Measurements from ENCODE around the gene SERBP1. TPM values are rescaled to one million over a fixed set of nuclear protein-coding genes. Genes with fewer than 3 reads are reported as not detected.

Gene SERBP1
- total and polyA plus RNA-seq, 2 of the 8 experiments (the other 6 are each of a cell fraction or from before 2014, with no cell fraction given): 229 to 536 TPM

GRCh38 chr1:67415041-67415440 lies 15.2 kb downstream of the SERBP1 start:
- Histone ChIP-seq H3K4me1 (replicated peaks in 1 of 4; ENCODE audit: control insufficient read depth in 3 of 4, insufficient read depth in 4 of 4, low read length in 3 of 4) (no peaks in the 10 kb centered on the region), H2BK120ac (replicated peaks; ENCODE audit: low read depth, low read length) (no peak overlapping the region), H3K27ac (ENCODE audit: low read depth, low read length) (no peak overlapping the region), H4K20me1 (replicated peaks in 1 of 2; ENCODE audit: control insufficient read depth in 1 of 2, insufficient read depth in 2 of 2, low read length in 2 of 2) (peaks cover 12 to 16% of the 10 kb centered on the region in 2 experiments), H3K79me2 (ENCODE audit: control insufficient read depth in 1 of 2, insufficient read depth in 2 of 2, low read length in 2 of 2) (peaks cover 0 to 67% of the 10 kb centered on the region in 2 experiments; a peak in 3 of 4 replicates), H4K91ac (replicated peaks; ENCODE audit: insufficient read length, low read length) (no peak overlapping the region), H4K5ac (ENCODE audit: insufficient read length, low read depth, low read length) (no peak overlapping the region), H3K56ac (replicated peaks; ENCODE audit: insufficient read length, low read depth, low read length) (no peak overlapping the region), H3K18ac (ENCODE audit: extremely low read depth, low read length) (no peak overlapping the region), H3K4ac (replicated peaks; ENCODE audit: insufficient read length, low read depth, low read length) (no peak overlapping the region), H2BK15ac (ENCODE audit: low read length) (no peak overlapping the region), H2BK5ac (ENCODE audit: low read depth, low read length) (no peak overlapping the region), H3K9ac (replicated peaks in 1 of 4; ENCODE audit: extremely low read depth in 1 of 4, low read depth in 3 of 4, low read length in 3 of 4) (no peak overlapping the region), H3K23ac (ENCODE audit: insufficient read length) (no peak overlapping the region), H3K4me3 (ENCODE audit: extremely low read depth in 1 of 4, insufficient read depth in 2 of 4, low read depth in 3 of 4, low read length in 4 of 4) (no peak overlapping the region), H3K79me1 (ENCODE audit: low read depth, low read length) (no peaks in the 10 kb centered on the region; the same call in none of the 2 replicates), H4K8ac (ENCODE audit: extremely low read depth, insufficient read depth, low read length) (no peak overlapping the region; the same call in 1 of the 2 replicates), H3K4me2 (ENCODE audit: insufficient read depth in 1 of 2, low read depth in 2 of 2, low read length in 2 of 2) (no peak overlapping the region), H2AFZ (ENCODE audit: low read length) (no peak overlapping the region), H2BK20ac (ENCODE audit: low read length) (no peak overlapping the region), H2BK12ac (ENCODE audit: low read depth, low read length) (no peak overlapping the region), H3K36me3 (ENCODE audit: control insufficient read depth in 2 of 4, insufficient read depth in 4 of 4, low read length in 3 of 4) (peaks cover 43 to 99% (median 65%) of the 10 kb centered on the region in 4 experiments), H2AK5ac (ENCODE audit: low read depth, low read length) (no peak overlapping the region), H3K23me2 (ENCODE audit: low read depth, low read length) (no peaks in the 10 kb centered on the region), H3K14ac (ENCODE audit: insufficient read length) (no peak overlapping the region), H3K27me3 (replicated peaks in 1 of 4; ENCODE audit: control insufficient read depth in 3 of 4, extremely low read depth in 1 of 4, insufficient read depth in 3 of 4, low read length in 3 of 4) (no peaks in the 10 kb centered on the region), H3K9me3 (ENCODE audit: insufficient read depth in 2 of 2, low read depth in 1 of 2, low read length in 1 of 2) (no peaks in the 10 kb centered on the region)
- FAIRE-seq (no peak), DNase-seq (ENCODE audit: low read depth in 1 of 2, low spot score in 2 of 2) (no peak)
- ChIA-PET POLR2A (ENCODE audit: partially characterized antibody) (interaction anchor here (1.1 to 7.5 kb wide), 4 partner anchors 9 to 19 kb away, joined by 3 to 153 read pairs (median 12); partner anchors contain the start of gene SERBP1), CTCF (ENCODE audit: partially characterized antibody) (interaction anchor here (1.3 to 5.5 kb wide), 4 partner anchors 8 to 88 kb away, joined by 3 to 30 read pairs (median 6); no protein-coding TSS in a partner anchor)
- 96% methylated on average over 13 of the region's 13 CpGs; no CpG with 5 or more reads in 1 of the 2 experiments for WGBS, 2 experiments (ENCODE audit: extremely low coverage in 1 of 2, insufficient coverage in 1 of 2, insufficient read length in 1 of 2, insufficient replicate concordance in 2 of 2, low coverage in 1 of 2, low lambda C conversion rate in 2 of 2, missing lambda C conversion rate in 1 of 2)
- TF ChIP-seq TCF12 (IDR thresholded peaks at IDR 0.05; ENCODE audit: low read depth, low read length) (no peak), RBBP5 (IDR thresholded peaks at IDR 0.05; ENCODE audit: borderline replicate concordance, low read depth, low read length) (no peak), BACH1 (IDR thresholded peaks at IDR 0.05; ENCODE audit: low read length) (no peak), BCL11A (IDR thresholded peaks at IDR 0.05; ENCODE audit: low read depth in 2 of 2, low read length in 2 of 2) (no peak), RNF2 (IDR thresholded peaks at IDR 0.05; ENCODE audit: borderline replicate concordance, low read depth, low read length, missing control alignments, poor library complexity, severe bottlenecking) (no peak), CHD2 (IDR thresholded peaks at IDR 0.05; ENCODE audit: low read length) (no peak), SAP30 (IDR thresholded peaks at IDR 0.05; ENCODE audit: insufficient read depth, insufficient replicate concordance, low read length) (no peak), KDM4A (IDR thresholded peaks at IDR 0.05; ENCODE audit: low read depth, low read length, severe bottlenecking) (no peak), CREB1 (IDR thresholded peaks at IDR 0.05) (no peak), HDAC6 (IDR thresholded peaks at IDR 0.05; ENCODE audit: low read depth, low read length) (no peak), HDAC2 (IDR thresholded peaks at IDR 0.05; ENCODE audit: borderline replicate concordance in 1 of 2, low read depth in 2 of 2, low read length in 2 of 2) (no peak), CBX8 (IDR thresholded peaks at IDR 0.05; ENCODE audit: borderline replicate concordance, low read depth, low read length) (no peak), NRF1 (IDR thresholded peaks at IDR 0.05; ENCODE audit: low read depth, low read length) (no peak)
